A172 (cell line): ENCODE results near the gene VEGFC. TPM values are rescaled to one million over a fixed set of nuclear protein-coding genes. Genes with fewer than 3 reads are reported as not detected.

Experiments
- DNase-seq: peaks from one replicate; pipeline ENCODE4 v3.0.0-alpha.2; 2015; ENCODE audit warnings: low spot score
- total RNA-seq: library from RNA; depleted of rRNA; stranded (reverse); fragments of >200 nt; shearing (Covaris generic); gene quantifications from 2 replicates; pipeline ENCODE4 v1.2.3, GENCODE V29; 2014

The VEGFC gene
- total RNA-seq, 1 experiment from 2014 or later = 42.8 TPM

DNA sequence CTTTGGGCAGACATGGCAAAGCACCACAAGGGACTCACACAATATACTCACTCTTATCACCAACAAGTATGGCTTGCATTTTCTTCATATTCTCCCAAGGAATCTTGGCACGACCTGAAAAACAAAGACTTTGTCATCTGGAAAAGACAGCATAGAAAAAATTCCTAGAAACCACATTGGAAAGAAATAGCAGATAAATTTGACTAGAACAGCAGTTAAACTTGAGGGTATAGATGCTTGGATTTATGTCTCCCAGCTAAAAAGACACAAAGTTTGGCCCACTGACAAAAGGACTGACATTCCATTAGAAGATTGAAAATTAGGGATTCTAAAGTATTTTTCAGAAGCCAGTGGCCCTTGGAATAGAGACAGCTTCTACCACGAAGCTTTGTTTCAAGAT lies 6.9 kb upstream of the VEGFC start:
- no peak for DNase-seq

DNA sequence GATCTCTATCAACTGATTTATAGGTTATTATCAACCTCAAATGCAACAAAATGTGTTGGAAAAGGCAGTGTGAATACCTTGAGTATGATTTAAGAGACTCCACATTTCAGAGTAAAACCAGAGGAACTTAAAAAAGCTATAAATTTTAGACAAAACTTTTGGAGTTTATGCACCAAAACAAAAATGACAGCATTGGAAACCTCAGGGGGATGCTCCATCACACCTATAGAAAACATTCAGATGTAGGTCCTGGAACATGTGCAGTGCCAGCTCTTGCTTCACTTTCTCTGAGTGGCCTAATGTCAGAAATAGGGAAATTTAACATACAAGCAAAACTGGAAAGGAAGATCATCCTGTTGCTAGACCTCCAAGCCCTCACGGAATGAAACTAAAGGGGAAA lies 5.8 kb upstream of the VEGFC start:
- no peak for DNase-seq

DNA sequence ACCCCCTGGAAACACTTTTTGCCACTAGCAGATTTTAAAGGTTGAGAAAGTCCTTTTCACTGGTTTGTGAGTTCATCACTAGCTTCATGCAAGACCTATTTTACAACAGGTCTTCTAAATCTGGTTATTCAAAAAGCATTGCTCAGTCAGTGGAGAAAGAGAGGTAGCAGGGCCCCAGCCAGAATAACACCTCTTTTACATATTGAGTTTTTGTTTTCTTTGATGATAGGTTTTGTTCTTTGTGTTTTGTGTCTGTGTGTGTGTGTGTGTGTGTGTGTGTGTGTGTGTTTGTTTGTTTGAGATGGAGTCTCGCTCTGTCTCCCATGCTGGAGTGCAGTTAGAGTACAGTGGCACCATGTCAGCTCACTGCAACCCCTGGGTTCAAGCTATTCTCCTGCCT lies 2.7 kb upstream of the VEGFC start:
- no peak for DNase-seq

DNA sequence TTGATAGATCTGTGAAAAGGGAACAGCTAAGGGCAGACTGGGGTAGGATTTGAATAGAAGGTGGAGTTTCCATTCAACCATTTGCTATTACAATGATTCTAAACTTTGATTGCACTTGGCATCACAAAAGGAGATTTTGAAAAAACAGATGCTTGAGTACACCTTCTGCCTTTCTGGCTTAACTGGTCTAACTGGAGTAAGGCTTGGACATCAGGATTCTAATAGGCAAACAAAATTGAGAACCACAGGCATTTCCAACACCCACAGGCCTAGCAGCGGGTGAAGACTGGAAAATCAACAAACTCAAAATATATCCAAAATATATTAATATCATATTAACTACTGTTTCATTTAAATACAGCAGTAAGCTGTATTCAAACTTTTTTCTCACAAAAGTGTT lies 1.9 kb upstream of the VEGFC start:
- DNase-seq = no peak

DNA sequence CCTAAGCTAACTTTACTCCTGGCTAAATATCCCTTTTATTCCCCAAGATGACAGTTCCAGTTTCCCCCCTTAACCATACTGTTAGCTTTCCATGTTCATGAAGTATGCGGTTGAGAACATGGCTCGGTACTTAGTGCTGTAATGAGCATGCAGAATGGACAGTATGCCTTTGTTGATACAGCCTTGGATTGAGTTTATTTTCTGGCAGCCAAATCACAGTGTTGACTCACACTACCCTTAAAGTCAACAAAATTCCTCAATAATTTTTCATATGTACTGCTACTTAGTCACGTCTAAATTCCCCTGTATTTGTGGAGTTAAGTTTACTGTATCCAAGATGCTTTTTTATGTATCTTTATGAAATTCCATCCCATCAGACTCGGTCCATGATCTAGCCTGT lies 1.4 kb upstream of the VEGFC start:
- peak; percentile 83 for DNase-seq

DNA sequence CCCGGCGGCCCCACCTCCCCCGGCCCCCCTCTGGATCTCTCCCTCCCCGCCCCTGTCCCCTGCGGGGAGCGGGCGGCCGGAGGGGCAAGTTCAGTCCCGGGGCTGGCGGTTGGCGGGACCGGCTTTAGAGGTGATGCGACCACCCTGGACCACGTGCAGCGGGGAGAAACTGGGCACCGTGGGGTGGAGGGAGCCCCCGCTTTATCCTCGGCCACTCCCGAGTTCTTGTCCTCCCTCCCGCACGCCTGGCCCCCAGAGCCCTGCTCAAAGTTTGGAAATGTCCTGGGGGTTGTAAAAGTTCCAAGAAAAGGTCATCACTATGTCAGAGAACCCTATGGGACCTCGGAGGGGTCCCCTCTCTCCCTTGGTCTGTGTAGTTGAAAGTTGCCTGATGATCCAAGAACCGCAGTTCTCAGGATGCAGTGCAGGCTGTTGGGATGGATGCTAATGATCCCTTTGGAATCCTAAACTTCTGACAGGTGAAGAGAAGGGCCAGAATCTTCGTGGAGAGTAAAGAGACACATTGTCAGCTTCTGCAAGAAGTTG lies 411 bp upstream of the VEGFC start:
- no peak for DNase-seq

DNA sequence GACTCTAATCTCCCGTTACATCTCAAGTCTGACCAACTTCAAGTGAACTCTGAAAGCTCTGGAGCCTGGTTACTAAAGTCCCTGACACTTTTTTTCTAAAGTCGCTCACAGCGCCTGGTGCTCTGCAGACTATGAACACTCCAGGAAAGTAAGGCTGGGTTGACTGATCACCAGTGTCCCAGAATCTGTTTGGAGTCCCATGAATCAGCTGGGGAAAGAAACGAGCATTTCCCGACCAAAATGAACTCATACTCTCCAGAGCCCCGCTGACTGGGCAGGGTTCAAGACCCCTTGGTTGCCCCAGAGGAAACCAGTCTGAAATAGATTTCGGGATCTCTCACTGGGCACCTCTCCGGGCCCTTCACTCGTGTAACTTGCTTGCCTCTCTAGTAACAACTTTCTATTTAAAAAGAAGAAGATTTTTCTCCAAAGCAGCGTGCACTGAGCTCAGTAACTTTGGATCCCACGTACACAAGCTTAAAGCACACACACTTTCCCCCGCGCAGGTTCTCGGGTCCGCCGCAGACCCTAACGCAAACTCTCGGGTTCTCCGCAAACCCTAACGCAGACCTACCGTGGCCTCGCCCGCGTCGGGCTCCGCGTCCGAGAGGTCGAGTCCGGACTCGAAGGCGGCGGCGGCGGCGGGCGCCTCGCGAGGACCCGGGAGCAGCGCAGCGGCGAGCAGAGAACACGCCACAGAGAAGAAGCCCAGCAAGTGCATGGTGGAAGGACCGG lies 964 bp downstream of the VEGFC start:
- DNase-seq = no peak

DNA sequence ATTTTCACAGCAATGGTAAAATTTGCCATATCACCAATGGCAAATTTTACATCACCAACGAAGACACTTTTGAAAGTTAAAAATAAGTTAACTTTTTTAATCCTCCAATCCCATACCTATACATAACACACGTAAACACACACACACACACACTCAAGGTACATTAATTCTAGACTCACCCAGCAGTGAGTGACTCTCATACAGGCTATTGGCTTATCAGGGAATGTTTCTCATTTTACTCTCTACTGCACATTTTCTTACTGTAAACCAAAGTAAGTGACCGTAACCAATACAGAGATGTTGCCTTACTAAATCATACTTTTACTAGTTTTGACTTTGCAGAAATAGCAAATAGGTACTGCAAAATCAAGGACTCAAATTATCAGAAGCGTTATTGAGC lies 2.3 kb downstream of the VEGFC start:
- DNase-seq = no peak

DNA sequence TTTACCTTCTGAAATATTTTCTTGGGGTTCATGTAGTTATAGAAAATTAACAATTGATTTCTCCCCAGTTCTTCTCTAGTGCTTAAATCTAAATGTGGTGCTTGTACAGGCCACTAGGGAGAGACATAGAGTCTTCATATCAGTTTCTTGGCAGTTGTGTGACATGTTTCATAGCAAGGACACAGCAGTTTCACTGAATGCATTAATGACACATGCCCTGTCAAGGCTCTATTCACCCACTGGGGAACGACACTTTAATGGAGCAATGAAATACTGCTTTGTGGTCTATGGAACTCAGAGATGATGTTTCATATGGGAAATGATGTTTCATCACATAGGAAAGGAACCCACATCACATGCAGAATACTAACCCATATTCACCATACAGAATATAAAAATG lies 2.8 kb downstream of the VEGFC start:
- DNase-seq = peak; percentile 91

DNA sequence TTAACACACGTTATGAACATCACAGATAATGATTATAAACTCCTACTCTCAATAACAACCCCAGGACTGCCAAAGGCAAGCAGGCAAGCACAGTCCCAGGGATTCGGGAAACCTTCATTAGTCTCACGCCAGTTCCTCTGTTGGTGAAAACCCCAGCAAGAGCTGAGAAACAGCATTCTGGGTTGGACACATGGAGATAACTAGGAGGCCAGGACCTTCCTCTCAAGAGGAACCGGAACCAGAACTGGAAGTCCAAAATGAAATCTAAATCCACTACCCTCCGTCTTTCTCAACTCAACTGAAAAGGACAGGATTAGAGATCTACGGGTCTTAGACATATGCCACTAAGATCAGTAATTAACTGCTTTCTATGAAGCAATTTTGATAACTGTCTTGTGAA lies 3.8 kb downstream of the VEGFC start:
- DNase-seq = no peak

DNA sequence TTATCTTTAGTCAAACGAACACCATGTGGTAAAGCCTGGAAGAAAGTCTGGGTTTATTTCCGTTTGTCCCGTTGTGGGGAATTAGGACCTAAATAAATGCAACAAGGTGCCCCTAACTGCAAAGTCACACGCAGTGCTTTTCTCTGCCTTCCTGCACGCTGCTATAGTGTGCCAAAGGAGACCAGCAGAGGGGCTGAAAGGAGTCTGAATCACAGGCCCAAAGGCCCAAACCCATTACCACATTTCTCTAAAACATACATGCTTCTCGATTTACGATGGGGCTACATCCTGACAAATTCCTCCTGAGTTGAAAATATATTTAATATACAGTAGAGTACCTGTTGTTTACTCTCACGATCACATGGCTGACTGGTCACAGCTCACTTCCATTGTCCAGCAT lies 4.5 kb downstream of the VEGFC start:
- DNase-seq = no peak

DNA sequence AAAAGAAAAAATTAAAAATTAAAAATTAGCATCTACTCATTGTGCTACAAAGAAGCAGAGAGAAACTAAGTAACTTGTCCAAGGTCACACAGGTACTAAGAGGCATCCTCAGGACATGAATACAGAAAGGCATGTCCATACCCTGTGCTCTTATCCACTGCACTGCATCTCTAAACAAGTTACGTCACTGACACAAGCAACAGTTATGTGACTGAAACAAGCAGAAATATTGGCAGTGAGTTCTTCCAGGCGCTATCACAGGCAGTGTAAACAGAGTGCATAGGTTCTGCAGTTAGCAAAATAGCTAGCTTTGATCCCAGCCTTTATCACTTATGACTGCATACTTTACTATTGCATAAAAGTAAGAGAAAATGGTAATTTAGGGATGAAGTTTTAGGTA lies 7.9 kb downstream of the VEGFC start:
- no peak for DNase-seq

DNA sequence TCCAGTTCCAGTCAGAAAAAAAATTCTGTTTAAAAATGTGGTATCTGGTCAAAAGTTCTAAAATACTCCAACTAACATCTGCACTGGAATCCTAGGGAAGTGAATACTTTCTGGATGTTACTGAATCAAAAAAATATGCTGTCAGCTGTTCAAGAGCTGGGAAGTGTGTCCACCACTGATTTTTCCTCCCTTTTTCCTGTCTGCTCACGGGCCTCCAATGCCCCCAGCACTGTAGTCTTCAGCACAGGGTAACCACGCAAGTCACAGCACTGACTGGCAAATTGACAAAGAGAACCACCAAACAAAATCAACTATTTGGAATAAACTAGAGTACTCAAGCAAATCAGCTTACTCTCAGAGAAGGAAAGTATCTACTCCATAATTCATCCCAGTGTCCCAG lies 9.9 kb downstream of the VEGFC start:
- DNase-seq = no peak

DNA sequence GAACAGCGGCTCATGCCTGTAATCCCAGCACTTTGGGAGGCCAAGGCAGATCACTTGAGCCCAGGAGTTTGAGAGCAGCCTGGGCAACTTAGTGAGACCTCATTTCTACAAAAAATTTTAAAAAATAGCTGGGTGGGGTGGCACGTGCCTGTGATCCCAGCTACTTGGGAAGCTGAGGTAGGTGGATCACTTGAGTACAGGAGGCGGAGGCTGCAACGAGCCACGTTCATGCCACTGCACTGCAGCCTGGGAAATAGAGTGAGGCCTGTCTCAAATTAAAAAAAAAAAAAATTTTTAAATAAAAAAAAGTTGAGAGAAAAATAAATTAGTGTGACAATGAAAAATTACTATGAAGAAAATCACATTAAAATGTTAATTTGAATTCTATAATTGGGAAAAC lies 10.5 kb downstream of the VEGFC start:
- no peak for DNase-seq

DNA sequence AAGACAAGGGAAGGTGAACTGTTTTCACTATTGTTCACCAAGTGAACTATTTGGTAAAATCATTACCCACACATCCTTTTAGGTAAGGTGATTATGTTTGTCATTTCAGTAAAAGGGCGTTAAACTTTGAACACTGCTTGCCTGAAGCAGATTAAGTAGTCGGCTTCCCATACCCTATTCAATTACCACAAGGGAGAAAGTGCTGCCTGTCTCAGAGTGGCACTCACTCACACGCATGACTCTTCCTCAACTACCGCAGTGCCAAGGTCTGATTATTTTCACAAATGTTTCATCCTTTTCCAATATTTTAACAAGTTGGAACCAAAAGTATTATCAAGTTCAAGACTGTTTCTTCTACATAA lies 11.0 kb downstream of the VEGFC start:
- DNase-seq = no peak

DNA sequence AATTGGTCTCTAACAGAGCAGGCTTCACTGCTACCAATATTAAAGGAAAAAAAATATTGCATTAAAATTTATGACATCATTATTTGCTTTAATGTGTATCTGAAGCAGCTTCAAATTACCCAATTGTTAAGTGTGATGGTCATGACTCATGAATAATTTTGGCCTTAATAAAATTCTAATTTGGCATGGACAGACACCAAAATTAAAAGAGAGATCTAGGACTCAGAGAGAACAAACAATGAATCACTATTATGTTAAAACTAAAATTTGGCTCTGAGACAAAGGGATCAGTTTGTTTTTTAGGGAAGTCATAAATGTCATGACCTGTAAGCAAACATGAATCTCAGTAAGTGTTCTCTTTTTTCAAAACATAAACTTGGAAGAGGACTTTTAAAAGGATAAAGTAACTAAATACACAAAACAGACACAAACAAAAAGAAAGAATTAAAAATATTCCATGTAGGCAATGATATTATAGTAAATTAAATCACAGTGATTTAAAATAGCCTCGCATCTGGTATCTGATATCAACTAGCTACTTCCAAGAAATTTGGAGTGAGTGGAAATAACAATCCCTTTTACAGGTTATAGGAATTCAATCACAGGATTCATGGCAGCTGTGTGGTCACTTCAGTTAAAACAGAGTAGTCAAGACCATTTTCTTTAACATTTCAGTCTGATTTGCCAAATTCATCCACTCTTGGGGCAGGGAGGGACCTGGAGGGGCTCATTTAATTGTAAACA lies 11.6 kb downstream of the VEGFC start:
- DNase-seq = no peak

DNA sequence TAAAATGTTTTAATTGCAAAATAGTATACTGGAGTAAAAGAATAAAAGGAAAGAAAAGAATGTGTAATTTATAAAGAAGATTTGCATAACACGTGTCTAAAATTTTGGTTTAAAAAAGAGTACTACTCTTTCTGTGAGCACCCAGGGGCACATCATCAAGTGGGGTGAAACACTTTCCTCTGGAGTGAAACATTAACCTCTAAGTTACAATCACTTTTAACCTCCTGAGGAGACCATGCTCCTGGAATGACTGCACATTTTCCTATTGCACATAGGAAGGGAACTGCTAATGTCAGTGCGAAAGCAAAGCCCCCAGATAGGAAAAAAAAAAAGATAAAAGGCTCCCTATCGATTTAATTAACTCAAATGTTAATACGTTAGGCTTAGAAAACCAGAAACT lies 13.3 kb downstream of the VEGFC start:
- DNase-seq = no peak

DNA sequence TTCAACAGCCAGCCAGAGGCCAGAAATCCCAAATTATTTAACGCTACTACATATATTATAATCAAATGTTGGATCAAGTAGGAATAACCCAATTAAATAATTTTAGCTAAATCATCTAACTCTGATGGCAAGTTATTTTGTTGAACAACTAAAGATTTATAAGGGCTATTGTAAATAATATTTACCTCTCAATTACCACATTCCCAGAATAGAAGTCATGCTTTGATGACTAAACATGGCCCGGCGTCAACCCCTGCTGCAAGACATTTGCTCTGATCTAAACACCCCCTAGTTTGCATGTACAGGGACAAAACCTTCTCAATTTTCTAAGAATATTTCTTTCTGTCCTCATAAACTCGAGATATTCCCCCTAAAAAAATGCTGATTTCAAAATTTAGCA lies 14.2 kb downstream of the VEGFC start:
- peak; percentile 67 for DNase-seq

DNA sequence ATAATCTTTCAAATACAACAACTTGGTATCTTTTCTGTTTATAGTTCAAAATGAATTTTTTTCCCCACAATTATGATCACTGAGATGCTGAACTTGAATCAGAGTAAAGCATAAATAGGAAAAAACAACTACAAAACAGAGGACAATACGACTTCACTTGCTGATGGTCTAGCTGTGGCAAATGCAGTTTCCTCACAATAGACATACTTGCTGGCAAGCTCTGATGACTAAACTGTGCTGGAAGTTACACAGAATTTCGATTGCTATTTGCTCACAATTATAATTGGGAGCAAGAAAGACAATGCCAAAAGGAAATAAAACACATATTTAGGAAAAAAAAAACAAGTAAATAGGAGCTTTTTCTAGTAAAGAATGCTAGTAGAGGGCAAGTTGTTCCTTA lies 14.7 kb downstream of the VEGFC start:
- peak; percentile 53 for DNase-seq

DNA sequence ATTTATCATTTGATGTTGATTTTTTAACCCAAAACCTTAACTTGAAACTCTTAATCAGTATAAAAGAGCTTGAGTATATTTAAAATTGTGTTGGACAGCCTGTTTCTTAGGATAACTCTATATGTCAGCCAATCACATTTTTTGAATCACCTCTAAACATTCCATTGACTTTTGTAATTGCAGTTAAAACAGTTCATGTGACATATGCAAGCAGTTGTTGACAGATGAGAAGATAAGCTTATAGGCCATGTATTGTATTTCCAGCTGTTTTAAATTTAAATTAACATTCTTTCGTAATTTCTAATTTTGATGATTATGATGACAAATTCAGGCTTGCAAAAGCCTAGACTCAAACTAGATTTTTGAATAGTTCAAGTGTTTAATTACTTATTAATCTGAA lies 17.4 kb downstream of the VEGFC start:
- DNase-seq = no peak

DNA sequence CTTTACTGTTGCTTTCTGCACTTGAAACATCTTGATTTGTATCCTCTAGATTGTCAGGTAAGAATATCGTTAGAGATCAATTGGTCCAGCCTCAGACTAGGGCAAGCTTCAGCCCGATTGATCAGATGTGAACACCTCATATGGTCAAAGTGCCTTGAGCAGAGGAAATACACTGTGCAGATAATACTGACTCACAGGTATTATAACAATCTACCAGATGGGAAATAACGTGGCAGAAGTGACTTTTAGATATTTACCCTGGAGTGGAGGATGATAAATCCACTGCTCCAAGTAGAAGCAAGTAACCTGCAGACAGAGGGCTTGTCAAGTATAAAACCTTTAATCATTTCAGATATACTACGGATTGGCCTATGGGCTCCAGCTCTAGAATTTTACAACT lies 17.9 kb downstream of the VEGFC start:
- no peak for DNase-seq

DNA sequence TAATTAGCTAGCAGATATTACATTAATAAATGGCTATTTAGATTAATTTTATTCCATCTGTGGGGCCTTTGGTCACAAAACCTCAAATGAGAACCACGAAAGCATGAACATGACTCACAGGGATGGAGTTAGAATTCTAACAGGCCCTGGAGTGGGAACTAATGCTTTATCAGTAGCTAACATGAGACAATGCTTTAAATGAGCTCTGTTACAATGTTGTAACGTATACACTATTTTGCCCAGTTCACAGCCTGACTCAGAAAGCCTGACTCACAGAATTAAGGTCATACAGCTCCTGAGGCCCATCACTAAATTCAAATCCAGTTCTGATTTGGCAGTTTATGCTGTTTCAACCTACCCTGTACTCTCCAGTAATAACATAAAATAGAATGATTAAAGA lies 23.2 kb downstream of the VEGFC start:
- DNase-seq = peak; percentile 81

DNA sequence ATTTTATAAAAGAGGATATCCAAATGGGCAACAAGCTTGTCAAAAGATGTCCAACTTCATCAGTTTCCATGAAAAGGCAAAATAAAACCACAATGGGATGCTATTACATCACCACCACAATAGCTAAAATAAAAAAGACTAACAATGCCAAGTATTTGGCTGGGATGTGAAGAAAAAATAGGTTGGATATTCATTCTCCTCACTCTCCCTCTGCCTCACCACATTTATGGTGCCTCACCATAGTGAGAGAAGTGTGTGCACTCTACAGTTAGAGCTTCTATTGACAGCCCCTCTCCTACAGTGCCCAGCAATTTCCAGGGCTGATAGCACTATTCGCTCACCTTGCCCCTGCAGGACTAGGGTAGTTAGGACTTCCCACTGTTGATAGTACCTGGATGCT lies 25.5 kb downstream of the VEGFC start:
- DNase-seq = no peak
